HG03558 (cell line): ENCODE results near the gene CLK4.
A peak's percentile ranks its signal among the peaks of the same experiment; 100 is the strongest.

Experiments
- ATAC-seq: cut with Tn5 transposase; IDR thresholded peaks from one replicate; pipeline ENCODE4 v1.9.1; 2021; ENCODE audit warnings: moderate number of reproducible peaks; ENCODE audit not compliant: unreplicated experiment; ENCODE audit errors: extremely low read depth

Gene CLK4

GRCh38 chr5:178626484-178627258 lies at the start of gene CLK4:
Gene CLK4 (minus strand): TSS chr5:178627050. CDS start chr5:178623416, 3,634 bp downstream.
- ATAC-seq = peak; percentile 58

DNA sequence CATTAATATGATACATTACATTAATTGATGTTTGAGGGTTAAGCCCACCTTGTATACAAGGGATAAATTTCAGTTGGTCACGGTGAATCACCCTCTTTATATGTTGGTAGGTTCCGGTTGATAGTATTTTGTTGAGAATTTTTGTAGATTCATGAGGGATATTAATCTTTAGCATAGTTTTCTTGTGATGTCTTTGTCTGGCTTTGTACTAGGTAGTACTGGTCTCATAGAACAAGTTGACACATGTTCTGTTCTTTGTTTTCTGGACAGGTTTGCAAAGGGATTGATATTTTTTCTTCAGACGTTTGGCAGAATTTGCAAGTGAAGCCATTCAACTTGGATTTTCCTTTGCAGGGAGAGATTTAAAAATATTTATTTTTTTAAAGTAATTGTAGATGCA lies 49.1 kb upstream of the CLK4 start:
- ATAC-seq = no peak

DNA sequence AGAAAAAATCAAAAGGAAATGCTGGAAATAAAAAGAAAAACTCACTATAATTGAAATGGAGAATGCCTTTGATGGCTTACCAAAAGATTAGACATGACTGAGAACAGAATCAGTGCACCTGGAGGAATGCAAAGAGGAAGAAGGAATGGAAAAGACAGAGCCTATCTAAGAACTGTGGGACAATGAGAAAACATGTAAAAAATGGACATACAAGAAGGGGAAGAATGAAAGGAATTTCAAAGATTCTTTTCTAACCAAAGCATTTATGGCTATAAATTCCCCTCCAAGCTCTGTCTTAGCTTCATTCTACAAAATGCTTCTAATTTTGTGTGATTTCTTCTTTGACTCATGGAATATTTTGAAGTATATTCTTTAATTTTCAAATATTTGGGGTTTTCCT lies 47.5 kb upstream of the CLK4 start:
- no peak for ATAC-seq

- ATAC-seq = no peak
Observed at GRCh38 chr5:178673801-178674295, 47.0 kb upstream of the CLK4 start.

DNA sequence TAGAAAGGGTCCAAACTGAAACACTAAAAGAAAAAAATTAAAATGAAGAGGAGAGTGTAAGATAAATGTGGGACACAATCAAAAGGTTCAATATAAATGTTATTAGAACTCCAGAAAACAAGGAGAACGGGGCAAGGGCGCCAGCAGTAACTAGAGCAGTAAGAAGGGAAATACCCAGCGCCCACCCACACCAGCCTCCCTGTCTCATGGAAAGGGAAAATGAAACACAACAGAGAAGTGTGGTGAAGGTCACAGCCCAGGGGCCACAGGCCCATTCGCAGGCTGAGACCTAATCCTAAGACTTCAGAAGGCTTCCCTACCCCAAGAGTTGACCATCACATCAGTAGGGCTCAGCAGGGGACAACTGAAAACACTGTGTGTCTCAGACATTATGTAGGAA lies 45.8 kb upstream of the CLK4 start:
- ATAC-seq = no peak

- ATAC-seq = no peak
Observed at GRCh38 chr5:178671602-178672144, 44.8 kb upstream of the CLK4 start.

DNA sequence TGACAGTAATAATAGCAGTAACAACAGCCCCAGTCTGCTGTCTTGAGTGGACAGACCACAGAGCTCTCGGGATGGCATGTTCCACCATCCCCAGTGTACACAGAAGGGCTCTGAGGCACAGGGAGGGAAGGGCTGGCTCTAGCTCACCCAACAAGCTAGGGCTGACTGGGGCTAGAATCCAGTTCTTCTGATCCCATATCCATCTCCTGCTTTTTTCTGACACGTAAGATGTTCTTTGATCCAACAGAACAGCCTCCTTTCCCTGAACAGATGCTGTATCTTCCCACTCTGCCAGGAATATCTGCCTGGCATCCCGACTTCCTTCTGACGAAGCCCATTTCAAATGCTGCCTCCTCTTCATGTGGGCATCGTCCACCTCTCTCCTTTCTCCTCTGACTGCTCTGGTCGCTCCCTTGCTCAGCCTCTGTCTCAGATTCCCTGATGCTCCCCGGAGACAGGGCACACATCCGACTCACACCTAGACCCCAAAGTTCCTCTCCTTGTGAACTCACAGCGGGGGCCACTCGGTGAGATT lies 43.6 kb upstream of the CLK4 start:
- ATAC-seq = no peak

DNA sequence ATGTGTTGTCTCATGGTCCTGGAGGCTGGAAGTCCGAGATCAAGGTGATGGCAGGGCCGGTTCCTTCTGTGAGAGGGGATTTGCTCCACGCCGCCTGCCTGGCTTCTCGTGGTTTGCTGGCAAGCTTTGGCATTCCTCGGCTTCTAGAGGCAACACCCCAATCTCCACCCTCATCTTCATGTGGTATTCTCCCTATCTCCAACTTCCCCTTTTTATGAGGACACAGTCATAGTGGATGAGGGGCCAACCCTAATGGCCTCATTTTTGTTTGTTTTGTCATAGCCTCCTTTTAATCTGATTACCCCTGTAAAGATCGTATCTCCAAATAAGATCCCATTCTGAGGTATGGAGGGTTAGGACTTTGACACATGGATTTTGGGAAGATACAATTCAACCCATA lies 41.7 kb upstream of the CLK4 start:
- ATAC-seq = no peak

DNA sequence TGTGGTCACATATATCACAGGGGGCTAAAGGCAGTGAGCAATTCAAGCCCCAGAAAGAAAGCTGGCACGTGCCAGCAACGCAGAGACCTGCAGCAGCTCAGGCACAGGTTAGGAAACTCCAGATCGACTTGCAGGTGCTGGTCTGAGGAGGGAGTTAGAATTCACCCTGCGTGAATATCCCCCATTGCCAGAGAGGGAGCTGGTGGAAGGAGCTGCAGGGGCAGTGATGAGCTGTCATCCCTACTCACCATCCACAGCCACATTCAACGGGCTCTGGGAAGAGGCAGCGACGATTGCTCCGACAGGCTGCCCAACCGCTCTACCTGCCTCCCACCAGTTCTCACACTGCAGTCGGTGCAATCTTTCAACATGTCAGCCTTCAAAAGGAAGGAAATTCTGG lies 40.8 kb upstream of the CLK4 start:
- no peak for ATAC-seq

- no peak for ATAC-seq
Observed at GRCh38 chr5:178667101-178667500, 40.3 kb upstream of the CLK4 start.

GRCh38 chr5:178664141-178664540 lies 37.3 kb upstream of the CLK4 start:
- ATAC-seq = no peak

DNA sequence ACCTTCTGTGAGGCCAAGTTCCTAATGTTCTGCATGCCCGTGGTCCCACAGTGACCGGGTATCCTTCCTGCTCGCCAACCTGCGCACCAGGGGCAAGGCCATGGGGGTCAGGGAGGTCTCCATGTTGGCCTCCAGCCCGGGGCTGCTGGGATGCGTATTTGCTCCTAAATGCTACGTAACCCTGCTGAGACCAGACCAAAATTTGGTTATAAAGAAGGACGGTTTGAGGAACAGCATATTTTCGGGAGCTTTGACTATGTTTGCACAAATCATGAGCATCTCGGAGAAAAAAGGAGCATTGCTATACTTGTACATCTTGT lies 35.7 kb upstream of the CLK4 start:
- ATAC-seq = no peak

GRCh38 chr5:178661836-178662540 lies 35.1 kb upstream of the CLK4 start:
- no peak for ATAC-seq

DNA sequence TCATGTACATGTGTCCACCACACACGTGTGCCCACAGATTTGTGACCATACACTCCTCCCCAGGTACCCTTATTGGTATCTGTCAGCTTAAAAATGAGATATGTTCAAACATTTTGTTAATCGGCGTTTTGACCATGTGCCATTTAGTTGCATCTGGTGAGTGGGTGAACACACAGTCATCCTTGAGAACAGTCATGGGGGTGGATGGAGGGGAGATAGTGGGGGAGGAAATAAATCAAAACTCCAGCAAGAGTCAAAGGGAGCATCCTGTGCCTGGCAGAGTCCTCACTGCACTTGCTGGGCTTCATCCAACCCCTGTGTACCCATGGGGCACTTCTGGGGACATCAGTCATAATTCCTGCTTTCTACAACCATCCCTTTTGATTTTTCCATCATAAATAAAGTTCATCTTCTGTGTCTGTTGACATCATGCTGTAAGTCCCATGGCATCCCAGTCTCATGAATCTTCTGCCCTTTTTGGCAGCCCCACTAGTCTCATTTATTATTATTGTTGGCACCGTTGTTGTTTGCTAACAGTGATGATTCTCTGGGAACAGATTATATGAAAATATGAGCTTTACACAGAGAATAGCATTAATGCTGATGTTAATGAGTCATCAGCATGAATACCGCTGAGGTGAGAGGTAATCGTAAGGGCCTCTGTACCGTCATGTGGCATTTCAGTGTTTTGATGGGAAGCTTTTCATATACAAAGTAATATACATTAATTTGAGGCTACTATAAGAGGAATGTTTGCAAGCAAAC lies 24.4 kb upstream of the CLK4 start:
- no peak for ATAC-seq

GRCh38 chr5:178650214-178650613 lies 23.4 kb upstream of the CLK4 start:
- no peak for ATAC-seq

- ATAC-seq = no peak
Observed at GRCh38 chr5:178649580-178649979, 22.7 kb upstream of the CLK4 start.

GRCh38 chr5:178644826-178645545 lies 18.1 kb upstream of the CLK4 start:
- no peak for ATAC-seq

GRCh38 chr5:178642351-178642909 lies 15.6 kb upstream of the CLK4 start:
- ATAC-seq = no peak

DNA sequence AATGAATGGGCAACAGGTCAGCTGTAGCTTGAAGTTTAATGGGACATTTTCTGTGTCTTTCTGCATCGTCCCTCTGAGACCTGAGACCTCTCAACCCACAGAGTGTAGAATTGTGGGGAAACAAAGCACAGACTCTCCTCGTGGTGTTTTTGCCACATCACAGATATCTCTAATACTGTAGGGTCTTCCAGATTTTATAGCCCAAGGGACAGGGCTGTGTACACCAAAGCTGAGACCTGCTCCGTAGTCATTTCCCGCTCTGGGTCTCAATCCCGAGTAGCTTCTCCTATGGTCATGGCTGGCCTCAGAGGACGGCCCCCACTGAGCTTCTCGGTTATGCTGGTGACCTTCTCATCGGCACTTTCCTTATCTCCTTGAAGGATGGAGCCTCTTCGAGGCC lies 14.9 kb upstream of the CLK4 start:
- no peak for ATAC-seq
